Astrocyte of the spinal cord (primary cell): ENCODE data around the gene CHPF2.

ENCODE experiments used
- DNase-seq: peaks from one replicate; pipeline ENCODE4 v3.0.0; 2011; ENCODE audit warnings: low read depth, low spot score
- H3K4me3 ChIP-seq: 2 replicates; pipeline ENCODE4 v1.5.1; 2011; ENCODE audit warnings: low read depth, mild to moderate bottlenecking, low read length, moderate library complexity
- in situ Hi-C: cut with HindIII; loops from 2 replicates; pipeline ENCODE4 v1.10.0; 2017; ENCODE audit warnings: low sequenced_read_pairs
- TF ChIP-seq, protein P1 (sequence below): IDR thresholded peaks from 2 replicates; pipeline ENCODE4 v1.5.1; 2012; ENCODE audit warnings: low read depth, mild to moderate bottlenecking, low read length, inconsistent platforms

The CHPF2 gene

DNA sequence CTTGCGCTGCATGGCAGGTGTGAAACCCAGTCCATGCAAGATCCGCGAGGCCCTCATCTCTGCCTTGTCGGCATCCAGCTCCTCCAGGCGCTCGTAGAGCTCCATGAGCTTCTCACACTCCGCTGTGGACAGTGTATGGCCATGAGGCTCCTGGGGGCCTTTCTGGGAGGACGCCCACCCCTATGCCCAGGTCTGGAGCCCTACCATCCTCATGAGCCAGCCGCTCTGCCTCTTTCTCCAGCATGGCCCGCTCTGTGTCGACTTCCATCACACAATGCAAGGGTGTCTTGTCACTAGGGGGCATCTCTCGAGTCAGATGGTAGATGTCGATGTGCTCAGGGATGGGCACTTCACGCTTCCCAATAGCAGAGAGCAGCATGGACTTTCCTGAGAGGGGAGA lies 8.6 kb upstream of the CHPF2 start:
- H3K4me3 ChIP-seq, result no peak overlapping the region
- TF ChIP-seq, protein P1, sequence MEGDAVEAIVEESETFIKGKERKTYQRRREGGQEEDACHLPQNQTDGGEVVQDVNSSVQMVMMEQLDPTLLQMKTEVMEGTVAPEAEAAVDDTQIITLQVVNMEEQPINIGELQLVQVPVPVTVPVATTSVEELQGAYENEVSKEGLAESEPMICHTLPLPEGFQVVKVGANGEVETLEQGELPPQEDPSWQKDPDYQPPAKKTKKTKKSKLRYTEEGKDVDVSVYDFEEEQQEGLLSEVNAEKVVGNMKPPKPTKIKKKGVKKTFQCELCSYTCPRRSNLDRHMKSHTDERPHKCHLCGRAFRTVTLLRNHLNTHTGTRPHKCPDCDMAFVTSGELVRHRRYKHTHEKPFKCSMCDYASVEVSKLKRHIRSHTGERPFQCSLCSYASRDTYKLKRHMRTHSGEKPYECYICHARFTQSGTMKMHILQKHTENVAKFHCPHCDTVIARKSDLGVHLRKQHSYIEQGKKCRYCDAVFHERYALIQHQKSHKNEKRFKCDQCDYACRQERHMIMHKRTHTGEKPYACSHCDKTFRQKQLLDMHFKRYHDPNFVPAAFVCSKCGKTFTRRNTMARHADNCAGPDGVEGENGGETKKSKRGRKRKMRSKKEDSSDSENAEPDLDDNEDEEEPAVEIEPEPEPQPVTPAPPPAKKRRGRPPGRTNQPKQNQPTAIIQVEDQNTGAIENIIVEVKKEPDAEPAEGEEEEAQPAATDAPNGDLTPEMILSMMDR, result no peak
- in situ Hi-C loops, result no loop called here
- no peak for DNase-seq

DNA sequence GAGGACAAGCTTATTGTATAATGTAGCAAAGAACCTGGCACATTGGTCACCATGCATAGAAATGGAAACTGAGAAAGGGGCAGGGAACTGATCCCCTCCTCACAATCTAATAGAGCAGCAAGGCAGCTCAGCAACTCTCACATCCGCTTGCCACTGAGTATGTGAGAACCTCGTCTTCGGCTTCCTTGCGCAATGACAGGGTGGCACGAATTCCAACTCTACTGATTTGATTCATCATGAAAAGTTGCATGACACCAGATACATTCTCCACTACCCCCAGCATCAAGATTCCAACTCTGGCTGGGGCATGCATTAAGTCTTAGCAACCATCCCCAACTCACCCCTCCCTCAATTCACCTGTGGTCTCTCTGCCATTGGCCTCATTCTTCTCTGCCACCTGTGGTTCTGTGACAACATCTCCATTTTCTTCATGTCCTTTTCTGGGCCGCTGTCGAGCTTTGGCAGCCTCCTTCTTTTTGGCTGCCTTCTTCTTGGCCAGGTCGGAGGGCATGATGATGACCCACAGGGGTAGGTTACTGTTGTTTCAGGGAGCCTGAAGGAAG lies 6.3 kb upstream of the CHPF2 start:
- DNase-seq, result no peak
- peak overlapping the region; percentile 91 for H3K4me3 ChIP-seq
- TF ChIP-seq, protein P1, result no peak
- in situ Hi-C loops, result no loop called here

DNA sequence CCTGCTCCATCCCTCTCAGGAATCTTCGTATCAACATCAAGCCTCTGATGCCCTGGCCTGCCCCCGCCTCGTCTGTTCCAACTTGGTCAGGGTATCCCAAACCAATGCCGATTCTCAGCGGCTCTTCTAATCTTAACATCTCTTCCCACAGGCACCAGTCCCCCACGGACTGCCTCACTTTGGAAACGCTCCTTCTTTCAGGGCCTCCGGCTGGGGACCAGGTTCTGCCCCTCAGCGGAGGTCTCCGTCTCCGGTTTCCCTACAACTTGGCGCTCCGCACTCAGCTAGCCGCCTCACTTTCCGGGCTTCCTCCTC lies 5.8 kb upstream of the CHPF2 start:
- in situ Hi-C loops, result no loop called here
- peak overlapping the region; percentile 91 for H3K4me3 ChIP-seq
- TF ChIP-seq, protein P1, result no peak
- no peak for DNase-seq

DNA sequence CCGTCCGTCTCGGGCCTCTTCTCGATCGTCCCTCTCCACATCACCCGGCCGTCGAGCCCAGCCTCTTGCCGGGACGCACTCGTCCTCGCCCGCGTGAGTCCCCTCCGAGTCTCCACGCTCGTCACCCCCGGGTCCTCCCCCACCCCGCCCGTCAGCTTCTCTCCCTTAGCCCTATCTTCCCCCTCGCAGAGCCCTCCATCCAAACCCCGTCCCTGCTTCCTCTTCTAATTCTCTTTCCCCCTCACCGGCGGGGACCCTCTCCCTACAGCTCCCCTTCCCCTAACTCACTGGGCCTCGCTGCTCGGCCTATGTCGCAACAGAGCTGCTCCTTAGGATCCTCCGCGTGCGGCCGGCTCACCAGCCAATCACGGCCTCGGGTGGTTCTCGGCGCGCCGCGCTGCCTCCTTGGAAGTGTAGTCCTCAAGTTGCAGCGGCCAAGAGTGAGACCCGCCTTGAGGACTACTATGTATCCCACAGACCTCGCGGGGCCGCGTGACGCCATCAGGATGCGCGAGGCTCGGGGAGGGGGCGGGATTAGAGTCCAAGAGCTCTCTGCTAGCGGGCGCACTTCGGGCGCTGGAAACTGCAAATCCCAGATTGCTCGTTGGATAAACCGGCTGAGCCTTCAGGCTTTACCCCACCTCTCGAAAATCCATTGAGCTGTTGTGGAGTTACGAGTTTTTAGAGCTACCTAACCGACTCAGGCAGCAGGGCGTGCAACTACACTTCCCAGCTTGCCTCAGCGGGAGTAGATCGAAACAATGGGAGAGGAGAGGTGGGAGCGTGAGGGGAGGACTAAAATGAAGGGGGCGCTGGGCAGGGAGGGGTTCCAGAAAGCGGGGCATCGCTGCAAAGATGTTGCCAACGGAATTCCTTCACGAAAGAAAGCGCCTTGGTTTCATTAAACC lies 5.2 kb upstream of the CHPF2 start, which contains the start of gene ABCF2:
Gene ABCF2 (minus strand): TSS at position 331 of the 908 bp plus-strand sequence. CDS start 747 bp downstream, outside the sequence.
- in situ Hi-C loops, result no loop called here
- TF ChIP-seq, protein P1, result no peak
- DNase-seq, result peak; percentile 100
- H3K4me3 ChIP-seq, result peak within 1 kb of the TSS; percentile 91

DNA sequence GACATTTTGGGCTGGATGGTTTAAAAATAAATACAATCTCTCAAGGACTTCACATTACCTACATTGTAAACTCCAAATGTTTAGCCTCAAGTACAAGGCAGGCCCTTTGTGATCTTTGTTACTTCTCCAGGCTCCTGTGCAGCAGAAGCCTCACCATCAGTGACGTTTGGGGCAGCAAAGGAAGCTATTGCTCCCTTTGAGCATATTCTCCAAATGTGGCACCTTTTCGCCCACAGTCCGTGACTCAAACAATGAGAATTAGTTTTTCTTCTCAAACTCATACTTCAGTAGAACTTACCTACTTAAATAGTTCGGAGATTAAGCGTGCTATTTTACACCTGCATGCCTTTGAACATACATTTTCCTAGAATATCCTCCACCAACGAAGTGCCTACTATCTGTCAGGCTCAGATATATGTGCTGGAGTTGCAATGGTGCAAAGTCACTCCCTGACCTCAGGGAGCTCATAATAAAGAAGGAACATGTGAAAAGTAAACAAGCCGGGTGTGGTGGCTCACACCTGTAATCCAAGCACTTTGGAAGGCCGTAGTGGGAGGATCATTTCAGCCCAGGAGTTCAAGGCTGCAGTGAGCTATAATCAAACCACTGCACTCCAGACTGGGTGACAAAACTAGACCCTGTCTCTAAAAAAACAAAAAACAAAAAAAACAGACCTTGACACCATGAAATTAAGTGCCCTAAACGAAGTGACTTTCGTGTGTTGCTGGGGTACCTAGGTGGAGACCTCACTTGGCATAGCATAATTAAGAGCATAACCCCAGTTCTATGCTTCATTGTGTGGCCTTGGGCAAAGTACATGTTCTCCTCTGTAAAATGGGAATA lies 4.0 kb upstream of the CHPF2 start:
- TF ChIP-seq, protein P1, result no peak
- peak overlapping the region; percentile 91 for H3K4me3 ChIP-seq
- in situ Hi-C loops, result no loop called here
- no peak for DNase-seq

DNA sequence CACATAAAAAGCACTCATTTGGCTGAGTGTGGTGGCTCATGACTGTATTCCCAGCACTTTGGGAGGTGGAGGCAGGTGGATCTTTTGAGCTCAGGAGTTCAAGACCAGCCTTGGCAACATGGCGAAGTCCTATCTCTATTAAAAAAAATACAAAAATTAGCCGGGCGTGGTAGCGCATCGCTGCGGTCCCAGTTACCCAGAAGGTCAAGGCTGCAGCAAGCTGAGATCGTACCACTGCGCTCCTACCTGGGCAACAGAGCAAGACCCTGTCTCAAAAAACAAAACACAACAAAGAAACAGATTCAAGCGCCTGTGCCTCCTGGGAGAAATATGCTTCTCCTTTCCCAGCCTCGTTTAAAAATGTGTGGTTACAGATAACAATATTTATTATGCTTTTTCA lies 3.0 kb upstream of the CHPF2 start:
- DNase-seq, result no peak
- TF ChIP-seq, protein P1, result no peak
- no peak overlapping the region for H3K4me3 ChIP-seq
- in situ Hi-C loops, result no loop called here
